NB4 (cell line): ENCODE measurements around the gene RPL41.

Experiments used
- DNase-seq: peaks from one replicate; pipeline ENCODE4 v3.0.0; 2010; ENCODE audit warnings: low read depth
- H3K4me3 ChIP-seq: one replicate; pipeline ENCODE4 v1.5.1; 2011; ENCODE audit warnings: mild to moderate bottlenecking, low read depth, low read length, moderate library complexity
- CTCF ChIP-seq: IDR thresholded peaks from one replicate; pipeline ENCODE4 v1.5.1; 2012; ENCODE audit warnings: low read depth, low read length
- MAX ChIP-seq: IDR thresholded peaks from 2 replicates; pipeline ENCODE4 v1.6.1; 2011; ENCODE audit warnings: low read depth, low read length
- MYC ChIP-seq: IDR thresholded peaks from 2 replicates; pipeline ENCODE4 v1.6.1; 2011; ENCODE audit warnings: low read depth, low read length
- POLR2A ChIP-seq: IDR thresholded peaks from 2 replicates; pipeline ENCODE4 v1.6.1; 2011; ENCODE audit warnings: mild to moderate bottlenecking; ENCODE audit not compliant: insufficient read length; ENCODE audit errors: extremely low read depth

RPL41 gene

GRCh38 chr12:56161690-56162351 lies 45.4 kb downstream of the RPL41 start:
- H3K4me3 ChIP-seq = no peak overlapping the region
- TF ChIP-seq CTCF (no peak), MAX (no peak), MYC (no peak)
- DNase-seq = no peak

- DNase-seq = no peak
- TF ChIP-seq MAX = no peak
- TF ChIP-seq MYC = no peak
- TF ChIP-seq POLR2A = no peak
- no peak for TF ChIP-seq CTCF
- no peak overlapping the region for H3K4me3 ChIP-seq
These were observed 46.2 kb downstream of the RPL41 start for GRCh38 chr12:56162468-56163290.

GRCh38 chr12:56163533-56164344 lies 47.3 kb downstream of the RPL41 start:
- H3K4me3 ChIP-seq = no peak overlapping the region
- no peak for DNase-seq
- TF ChIP-seq MAX (no peak), CTCF (no peak), MYC (no peak), POLR2A (no peak)

GRCh38 chr12:56164345-56164729 lies 47.9 kb downstream of the RPL41 start:
- DNase-seq = no peak
- H3K4me3 ChIP-seq = no peak overlapping the region
- TF ChIP-seq POLR2A (no peak), CTCF (no peak), MYC (no peak), MAX (no peak)

GRCh38 chr12:56165369-56165768 lies 48.9 kb downstream of the RPL41 start:
- no peak overlapping the region for H3K4me3 ChIP-seq
- no peak for DNase-seq
- TF ChIP-seq MYC (no peak), POLR2A (no peak), MAX (no peak), CTCF (no peak)
